Dermis microvascular lymphatic vessel endothelial cell (primary cell): ENCODE measurements around the gene AKR1C2. TPM values are rescaled to one million over a fixed set of nuclear protein-coding genes. Genes with fewer than 3 reads are reported as not detected.
"Not testable (repeated sequence)": the region's sequence is repeated elsewhere in the genome, so short reads cannot be mapped to it uniquely, and the experiment has no call there.

Source experiments
- DNase-seq, 2 donors: peaks; one replicate each; pipeline versions ENCODE4 v3.0.0 to v3.0.0-alpha.2; 2010; ENCODE audit warnings: low read depth in 2 of 2
- total RNA-seq: library from RNA; depleted of rRNA; stranded (reverse); fragments of >200 nt; gene quantifications from 2 replicates; pipeline ENCODE4 v1.2.1, GENCODE V29; 2014

The AKR1C2 gene
- total RNA-seq, 1 donor from 2014 or later = 22.7 TPM

DNA sequence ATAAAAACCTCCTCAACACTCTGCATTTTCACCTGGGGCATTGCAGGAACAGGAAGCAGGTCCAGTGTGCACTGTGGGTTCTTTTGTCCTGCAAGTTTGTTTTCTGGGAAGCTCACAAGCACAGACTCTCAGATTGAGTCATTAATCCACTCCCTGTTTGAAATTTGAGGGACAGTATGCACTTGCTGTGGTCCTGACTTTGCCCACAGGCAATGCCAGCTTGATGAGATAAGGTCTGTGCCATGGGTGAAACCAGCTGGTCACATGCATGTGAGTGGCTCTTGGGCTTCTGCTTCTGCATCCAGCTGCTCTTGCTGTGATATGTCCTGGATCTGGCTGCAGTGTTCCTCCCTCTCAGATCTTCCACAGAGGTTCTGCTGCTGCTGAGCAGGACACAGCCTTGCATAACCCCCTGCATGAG lies 21.8 kb upstream of the AKR1C2 start:
- not testable (repeated sequence) for DNase-seq

DNA sequence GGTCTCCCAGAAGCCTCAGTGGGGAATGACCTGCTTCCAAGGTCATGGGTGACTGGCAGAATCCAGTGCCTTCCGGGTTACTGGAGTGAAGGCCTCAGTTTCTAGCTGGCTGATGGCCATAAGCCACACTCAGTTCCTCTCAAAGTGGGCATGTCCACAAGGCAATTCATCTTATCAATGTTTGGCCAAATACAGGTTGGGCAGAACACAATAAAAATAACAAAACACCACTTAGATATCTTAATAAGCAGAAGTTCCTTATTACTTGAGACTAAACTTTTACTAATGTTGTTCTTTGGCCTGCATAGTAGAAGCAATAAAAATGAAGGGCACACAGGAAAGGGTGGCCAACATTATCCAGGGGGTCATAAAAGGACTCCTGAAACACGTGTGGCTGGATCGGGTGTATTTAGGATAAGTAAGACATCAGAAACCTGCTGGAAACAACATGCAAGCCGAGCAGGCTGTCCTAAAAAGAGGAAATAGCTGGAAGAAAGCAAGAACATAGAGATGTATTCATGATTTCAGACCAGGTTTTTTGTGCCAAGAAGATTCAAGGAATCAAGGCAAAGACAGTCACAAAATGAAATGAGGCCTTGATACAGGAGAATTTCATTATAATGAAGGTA lies 19.6 kb upstream of the AKR1C2 start:
- no peak for DNase-seq

DNA sequence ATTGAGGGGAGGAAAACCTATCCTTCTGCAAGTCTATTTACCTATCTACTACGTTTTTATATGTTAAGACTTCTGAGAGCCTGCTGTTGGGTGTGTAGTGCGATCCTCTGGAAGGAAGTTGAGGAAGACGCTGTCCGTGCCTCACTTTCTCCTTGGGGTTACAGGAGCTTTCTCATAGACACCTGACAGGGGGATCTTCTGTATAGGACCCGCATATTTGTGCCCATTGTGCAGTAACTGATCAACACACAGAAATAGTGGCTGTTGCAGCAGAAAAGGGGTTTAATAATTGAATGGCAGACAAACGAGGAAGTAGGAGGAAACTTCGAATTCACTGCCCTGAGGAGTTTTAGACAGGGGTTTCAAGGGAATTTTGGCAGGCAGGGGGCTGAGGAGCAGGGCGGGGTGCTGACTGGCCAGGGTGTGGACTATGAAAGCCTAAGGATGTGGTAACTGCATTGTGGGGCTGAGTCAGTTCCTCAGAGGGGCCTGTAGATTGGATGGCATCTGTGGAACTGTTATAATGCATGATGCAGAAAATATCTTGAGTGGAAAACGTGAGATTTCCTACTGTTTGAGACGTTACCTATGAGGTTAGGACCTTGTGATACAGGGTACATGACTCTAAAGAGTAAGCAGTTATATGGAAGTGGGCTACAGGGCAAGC lies 18.1 kb upstream of the AKR1C2 start:
- not testable (repeated sequence) for DNase-seq

DNA sequence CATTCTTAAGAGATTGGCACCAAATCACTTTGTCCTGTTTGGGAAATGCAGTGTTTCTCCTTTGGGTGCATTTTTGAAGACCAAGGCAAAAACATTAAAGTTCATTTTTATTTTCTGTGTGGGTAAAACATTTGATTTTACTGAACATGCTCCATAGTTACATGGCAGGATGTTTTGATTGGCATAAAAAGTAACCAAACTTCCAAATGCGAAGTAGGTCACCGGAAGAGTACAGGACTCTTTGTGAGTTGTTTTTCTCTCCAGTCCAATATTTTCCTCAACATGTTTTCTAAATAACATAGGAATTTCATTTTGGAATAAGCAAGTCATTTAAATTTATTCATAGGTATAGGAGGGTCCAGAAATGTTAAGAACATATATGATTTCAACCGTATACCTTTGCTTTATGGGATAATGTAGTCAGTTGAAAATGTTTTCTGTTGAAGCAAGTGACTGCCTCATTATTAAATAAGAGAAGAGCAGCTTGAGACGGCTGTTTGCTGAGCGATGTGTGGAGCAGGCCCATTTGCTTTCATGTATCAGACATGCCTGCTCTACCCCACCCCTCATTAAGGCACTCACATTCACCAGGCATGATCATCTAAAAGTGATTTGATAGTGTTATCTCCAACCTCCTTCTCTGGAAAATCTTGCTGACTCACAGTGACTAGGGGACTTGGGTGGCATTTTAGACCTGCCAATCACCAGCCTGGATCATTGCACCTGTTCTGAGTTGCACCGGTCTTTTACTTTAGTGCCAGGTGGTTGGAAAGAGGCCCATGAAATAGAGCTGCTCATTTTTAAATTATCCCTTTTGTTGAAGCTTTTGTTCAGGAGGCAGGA lies 16.3 kb upstream of the AKR1C2 start:
- peak; percentile 72 to 74 for DNase-seq

DNA sequence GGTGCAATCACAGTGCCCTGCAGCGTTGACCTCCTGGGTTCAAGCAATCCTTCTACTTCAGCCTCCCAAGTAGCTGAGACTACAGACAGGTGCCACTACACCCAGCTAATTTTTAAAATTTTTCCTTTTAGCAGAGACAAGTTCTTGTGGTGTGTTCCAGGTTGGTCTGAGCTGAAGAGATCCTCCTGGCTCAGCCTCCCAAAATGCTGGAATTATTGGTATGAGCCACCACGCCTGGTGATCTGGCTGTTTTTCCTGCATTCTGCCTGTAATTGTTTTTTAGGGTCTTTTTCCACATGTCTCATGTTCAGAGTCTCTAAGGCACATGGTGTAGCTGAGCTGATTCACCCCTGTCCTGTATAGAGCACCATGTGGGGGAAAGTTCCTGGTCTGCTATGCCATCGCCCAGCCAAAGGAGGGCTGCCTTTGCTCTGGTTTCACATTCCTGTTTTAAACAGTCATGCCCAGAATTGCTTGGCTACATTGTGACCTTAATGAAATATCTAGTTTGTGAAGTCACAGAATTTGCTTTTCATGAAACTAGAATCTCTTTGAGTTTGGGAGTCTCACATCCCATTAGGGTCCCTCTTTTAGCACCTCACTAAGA lies 15.1 kb upstream of the AKR1C2 start:
- peak; percentile 63 to 82 for DNase-seq

DNA sequence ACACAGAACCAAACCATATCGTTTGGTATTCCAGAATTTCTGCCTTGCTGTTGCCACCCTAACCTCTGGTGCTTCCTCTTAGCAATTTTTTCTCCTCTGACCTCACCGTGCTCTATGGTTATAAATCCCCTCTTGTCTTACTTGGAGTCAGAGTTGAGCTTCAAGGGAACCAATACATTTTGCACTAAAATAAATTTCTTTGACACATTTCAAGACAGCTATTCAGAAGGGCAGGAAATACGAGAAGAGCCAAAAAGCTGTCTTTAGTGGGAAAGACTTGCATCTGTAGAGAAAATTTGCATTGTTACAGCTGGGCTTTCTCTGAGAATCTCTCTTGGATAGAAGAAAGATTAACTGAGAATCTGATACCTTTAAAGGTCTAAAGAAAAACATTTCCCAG lies 14.5 kb upstream of the AKR1C2 start:
- no peak for DNase-seq

DNA sequence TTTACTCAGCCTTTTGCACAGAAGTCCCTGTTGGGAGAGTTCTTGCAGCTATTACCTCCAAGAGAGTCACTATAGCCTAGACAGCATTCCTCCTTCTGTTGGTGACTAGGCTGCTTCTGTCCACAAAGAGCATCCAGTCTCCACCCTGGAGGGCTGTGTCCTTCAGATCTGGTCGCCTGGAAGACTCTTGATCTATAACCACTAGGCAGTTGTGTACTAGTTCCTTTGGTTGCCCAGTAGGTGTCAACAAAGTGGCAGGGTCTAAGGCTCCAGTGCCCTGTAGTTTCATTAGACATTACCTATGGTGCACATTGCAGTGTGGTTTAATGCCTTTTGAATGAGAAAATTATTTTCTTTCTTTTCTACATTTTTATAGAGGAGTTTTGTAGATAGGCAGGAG lies 11.3 kb upstream of the AKR1C2 start:
- peak in 1 of 2 donors; percentile 19 for DNase-seq

DNA sequence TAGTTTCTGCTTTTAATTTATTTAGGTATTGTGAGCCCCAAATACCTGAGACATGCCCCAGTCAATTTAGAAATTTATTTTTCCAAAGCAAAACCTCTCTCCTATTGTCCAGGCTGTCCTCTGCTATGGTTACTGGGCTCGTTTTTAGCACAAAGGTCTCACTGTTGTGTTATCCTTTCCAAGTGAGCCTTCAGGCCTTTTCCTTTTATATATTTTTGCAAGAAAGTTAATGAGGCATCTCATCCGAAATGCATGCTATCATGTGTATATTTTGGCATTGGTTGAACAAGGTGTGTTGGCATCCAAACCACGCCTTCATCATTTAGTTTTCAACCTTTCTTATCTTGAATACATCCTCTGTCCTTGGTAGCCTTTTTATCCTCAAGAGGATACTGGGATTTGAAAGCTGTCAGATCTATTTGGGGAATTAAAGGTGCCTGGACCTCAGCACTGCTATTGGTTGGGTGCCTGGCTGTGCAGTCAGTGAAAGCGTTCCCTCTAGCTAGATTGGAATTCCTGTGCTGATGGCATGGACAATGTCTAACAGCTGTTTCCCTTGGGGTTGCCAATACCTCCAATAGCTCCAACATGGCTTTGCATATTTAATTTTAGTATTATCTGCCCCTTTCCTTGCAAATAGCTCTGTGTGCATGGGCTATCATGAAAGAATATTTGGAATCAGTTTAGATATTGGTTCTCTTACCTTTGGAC lies 10.7 kb upstream of the AKR1C2 start:
- DNase-seq = peak; percentile 9 to 79

DNA sequence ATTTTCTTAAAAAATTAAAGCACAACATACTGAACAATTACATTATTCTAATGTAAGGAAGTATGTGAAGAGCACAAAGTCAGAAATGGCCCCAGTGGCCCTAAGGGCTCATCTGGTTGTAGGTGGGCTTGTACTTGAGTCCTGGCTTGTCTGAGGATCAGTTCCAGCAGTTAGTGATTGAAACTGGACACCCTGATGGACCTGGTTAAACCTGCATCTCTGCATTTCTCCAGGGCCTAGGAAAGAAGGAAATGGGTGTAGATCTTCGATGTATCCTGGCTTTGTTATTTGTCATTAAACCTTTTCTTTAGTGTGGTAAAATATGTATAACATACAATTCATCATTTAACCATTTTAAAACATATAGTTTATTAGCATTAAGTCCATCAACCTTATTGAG lies 9.7 kb upstream of the AKR1C2 start:
- DNase-seq = no peak

DNA sequence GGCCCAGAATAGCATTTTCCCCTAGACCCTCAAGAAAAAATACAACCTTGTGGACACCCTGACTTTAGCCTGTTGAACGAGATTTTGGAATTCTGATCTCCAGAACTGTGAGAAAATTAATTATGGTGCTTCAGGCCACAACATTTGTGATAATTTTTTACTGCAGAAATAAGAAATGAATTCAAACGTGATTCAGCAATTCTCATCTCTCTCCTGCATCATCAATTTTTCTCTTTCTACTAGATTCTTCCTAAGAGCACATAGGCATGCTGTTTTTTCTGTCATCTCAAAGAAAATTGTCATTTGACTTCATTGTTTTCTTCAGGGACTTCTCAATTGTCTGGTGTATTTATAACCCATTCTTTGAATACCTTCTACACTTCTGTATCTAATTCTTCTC lies 8.9 kb upstream of the AKR1C2 start:
- DNase-seq = no peak

DNA sequence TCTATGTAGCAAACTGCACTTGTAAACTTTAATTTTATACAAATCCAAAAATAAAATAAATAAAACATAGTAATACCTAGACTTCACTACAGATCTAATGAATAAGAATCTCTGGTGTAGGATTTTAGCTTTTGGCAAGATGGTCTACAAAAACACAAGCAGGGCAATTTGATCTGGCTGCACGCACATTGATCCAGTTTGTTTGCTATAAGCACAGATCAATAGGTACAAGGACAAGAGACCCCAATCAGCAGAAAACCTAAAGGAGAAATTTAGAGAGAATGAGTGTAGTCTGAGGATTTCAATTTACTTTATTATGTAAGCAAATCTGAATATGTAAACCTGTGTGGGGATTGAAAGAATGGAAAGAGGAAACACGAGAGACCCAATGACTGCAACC lies 7.7 kb upstream of the AKR1C2 start:
- DNase-seq = not testable (repeated sequence)

DNA sequence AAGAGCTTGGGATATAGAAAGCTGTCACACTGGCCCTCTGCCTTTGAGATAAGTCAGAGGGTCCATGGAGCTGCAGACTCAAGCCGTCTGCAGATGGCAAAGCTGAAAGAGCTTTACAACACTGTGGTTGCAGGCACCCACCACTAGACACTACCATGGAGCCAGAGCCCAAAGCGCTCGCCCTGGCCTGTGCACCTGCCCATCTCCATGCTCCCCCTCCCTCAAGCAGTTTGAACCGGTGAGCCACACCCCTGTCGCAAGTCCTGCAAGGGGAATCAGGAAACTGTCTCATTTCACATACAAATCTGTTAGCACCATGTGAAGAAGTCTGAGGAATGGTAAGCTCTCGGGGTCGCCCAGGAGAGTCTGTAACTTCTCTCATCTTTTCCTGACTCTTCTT lies 6.4 kb upstream of the AKR1C2 start:
- not testable (repeated sequence) for DNase-seq

DNA sequence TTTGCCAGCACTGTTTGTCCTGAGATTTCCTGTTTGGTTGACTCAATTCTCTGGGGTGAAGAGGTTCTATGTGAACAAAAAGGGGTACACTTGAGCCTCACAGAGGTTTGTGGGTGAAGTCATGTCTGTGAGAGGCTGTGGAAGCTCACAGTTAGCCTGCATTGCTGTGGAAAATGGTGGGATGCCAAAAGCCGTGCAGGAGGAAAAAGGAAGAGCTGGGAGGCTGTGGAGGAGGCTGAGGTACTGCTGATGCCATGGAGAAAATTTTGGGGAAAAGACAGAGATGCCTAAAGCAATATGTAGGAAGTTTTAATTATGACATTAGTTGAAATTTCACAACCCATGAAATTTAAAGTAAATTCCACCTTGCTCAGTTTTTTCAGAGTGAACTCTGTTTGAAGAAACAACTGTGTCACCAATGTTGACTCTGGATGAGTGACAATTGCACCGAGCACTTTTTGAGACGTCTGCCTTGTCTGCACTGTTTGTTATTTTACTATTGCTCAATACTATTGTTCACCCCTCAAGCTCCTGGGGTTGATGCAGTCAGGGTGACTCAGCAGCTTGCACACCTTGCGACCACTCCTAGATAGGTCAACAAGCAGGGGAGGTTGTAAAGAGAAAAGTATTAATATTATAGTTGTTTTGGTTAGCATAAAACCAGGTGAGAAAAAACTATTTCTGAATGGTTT lies 5.3 kb upstream of the AKR1C2 start:
- DNase-seq = peak in 1 of 2 donors; percentile 69

DNA sequence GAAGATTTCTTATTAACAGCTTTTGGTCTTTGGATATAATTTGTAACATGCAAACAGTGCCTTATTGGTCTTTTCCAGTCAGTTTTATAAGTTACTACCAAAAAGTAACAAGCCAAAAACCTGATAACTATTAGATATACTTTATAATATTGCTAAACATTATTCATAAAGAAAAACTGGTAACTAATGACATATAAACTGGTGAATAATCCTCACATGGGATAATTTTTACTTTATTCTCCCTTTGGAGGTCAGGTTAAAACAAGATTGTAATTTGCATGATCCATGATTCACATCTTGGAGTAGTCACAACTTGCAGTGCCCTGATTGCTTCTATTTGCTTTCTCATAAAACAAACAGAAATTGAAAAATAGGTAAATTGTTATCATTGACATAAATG lies 844 bp upstream of the AKR1C2 start:
- not testable (repeated sequence) for DNase-seq

DNA sequence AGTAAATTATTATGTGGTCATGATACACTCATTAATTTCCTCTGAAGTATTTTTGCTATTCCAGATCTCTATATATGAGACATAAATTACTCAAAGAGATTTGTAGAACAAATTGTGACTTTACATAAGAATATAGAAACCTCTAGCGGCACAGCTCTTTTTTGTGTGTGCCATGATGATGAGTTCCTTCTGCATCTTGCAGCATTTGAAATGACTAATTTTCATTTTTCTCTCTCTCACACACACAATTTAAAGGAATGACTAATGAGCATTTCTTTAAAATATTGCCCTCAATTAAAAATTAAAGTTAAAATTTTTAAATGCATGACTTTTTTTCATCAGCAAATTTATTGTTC lies 351 bp upstream of the AKR1C2 start:
- not testable (repeated sequence) for DNase-seq

DNA sequence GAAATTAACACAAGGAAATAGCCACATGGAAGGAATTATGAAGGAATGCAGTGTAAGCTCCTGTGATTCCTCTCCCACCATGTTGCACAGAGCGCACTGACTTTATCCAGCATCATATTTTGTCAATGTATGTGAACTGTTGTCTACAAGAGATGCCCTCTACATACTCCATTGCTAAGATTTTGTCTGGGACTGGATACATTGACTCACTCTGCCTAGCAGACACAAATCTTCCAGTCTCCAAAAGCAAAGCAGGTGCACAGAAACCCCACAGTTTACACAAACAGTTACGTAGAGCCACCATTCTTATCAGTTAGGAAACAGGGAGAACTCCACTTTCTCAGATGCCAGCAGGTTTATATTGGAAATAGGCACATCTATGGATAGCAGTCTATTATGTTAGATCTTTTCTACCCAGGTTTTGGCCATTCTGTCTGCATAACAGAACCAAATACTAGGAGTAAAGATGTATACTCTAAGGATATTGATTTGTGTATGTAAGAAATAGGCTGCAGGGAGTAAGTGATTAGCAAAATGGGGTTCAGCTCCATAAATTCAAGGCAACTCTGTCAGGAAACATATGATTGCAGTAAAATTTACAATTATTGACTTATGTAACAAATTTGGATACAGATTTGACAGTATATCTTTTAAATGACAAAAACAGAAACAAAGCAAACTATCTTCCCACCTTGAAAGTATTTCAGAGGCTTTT lies 1.5 kb downstream of the AKR1C2 start:
- DNase-seq = no peak

DNA sequence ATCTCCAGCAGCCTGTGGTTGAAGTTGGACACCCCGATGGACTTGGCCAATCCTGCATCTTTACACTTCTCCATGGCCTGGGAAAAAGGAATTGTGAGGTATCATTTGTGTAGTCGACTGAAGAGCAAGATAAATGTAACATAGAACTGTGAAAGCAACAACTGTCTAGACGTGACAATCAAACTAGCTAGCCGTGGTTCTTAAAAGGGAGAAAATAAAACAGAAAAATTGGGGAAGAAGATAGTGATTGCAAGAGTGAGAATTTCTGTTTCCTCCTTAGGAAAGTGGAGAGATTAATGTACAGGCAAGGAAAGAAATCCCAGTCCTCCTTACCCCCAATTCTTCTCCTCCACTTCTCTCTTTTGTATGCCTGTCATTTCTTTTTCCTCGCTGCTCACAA lies 5.0 kb downstream of the AKR1C2 start:
- DNase-seq = no peak

DNA sequence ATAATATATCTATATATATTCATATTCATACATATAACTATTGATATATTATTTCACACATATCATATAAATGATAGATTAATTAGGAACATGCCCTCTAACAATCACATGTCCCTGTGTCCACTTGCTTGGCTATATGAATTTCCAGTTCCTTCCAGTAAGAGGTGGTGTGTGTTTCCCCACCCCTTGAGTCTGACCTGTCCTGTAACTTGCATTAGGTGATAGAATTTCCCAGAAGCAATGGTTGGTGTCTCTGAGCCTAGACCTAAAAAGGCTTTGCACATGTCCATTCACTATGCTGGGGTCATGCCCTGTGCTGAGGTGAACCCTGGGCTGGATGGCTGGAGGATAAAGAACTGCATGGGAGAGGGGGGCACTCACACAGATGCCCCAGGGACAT lies 9.4 kb downstream of the AKR1C2 start:
- DNase-seq = not testable (repeated sequence)

DNA sequence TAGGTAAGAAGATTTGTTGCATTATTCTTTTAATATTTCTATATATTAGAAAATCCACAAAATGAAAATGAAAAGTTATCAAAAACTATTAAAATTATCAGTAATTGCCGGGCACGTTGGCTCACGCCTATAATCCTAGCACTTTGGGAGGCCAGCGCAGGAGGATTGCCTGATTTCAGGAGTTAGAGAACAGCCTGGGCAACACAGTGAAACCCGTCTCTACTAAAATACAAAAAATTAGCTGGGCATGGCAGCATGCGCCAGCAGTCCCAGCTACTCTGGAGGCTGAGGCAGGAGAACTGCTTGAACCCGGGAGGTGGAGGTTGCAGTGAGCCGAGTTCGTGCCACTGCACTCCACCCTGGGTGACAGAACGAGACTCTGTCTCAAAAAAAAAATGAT lies 11.1 kb downstream of the AKR1C2 start:
- not testable (repeated sequence) for DNase-seq

DNA sequence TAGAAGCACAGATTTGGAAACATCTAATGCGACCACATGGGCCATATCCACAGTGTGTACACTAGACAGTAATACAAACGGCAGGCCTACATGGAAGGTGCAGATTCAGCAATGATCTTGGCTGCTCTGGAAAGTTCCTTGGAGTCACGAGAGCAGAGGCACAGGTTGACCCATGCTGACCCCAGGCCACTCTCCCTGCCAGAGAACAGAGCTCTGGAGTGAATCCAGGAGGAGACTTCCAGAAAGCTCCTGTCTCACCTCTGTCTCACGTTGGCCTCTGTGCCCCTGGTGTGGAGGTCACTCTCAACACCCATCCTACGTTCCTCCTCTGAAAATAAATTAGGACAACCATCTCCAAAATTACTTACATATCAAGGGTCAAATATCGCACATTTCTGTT lies 12.2 kb downstream of the AKR1C2 start:
- not testable (repeated sequence) for DNase-seq
